Activated T-helper 9 cell treated with anti-CD3 and anti-CD28 coated beads, Interleukin-2, amount 50 U/mL, for 16 hours (primary cell): ENCODE measurements around the gene CELA2A.

ENCODE experiments used
- DNase-seq: peaks from one replicate; pipeline ENCODE4 v3.0.0-alpha.2; 2020; ENCODE audit warnings: low read depth

Gene CELA2A

GRCh38 chr1:15456313-15456954, at the start of gene CELA2A:
CELA2A (plus strand) TSS chr1:15456732; CDS start chr1:15456754, 22 bp downstream.
- DNase-seq = no peak

DNA sequence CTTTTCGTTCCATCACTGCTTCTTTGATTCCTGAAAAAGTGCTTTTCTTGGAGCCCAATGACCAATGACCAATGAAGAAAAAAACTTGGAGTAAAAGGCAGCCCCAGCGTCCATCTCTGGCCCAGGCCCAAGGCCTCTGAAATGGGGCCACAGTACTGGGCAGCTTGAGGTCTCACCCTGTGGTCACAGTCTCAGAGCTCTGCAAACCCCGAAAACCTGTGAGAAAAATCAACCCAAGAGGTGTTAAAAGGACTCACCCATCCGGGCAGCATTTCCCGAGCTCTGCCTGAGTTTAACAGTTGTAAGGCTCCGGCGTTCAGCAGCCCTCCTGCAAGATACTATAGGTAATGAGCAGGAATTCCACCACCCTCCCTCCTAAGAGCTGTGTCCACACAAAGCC, 49.0 kb upstream of the CELA2A start:
- DNase-seq = no peak

DNA sequence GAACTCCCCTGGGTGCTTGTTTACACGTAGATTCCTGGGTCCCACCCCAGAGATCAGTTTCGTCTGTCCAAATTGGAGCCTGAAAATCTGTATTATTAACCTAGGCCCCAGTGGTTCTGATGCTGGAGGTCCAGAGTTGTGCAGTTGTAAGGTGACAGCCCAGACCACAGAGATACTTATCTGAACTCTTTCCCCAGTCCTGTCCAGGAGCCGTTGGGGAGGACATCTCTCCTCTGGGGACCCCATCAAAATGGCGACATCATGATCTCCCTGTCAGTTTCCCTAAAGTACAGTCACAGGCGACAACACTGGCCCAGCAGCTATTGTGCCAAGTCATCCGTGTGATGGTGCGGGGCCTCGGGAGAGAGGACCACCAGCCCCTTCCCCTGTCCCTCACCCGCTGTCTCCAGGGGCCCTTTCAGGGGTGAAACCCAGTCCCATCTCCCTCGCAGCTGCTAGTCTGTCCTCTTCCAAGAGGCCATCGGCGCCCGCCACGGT, 47.6 kb upstream of the CELA2A start:
- no peak for DNase-seq

- DNase-seq = peak; percentile 79
These were observed 46.9 kb upstream of the CELA2A start, which contains the start of gene EFHD2 for GRCh38 chr1:15409388-15410222. EFHD2 (plus strand) TSS chr1:15409888; CDS start chr1:15409972, 84 bp downstream.

DNA sequence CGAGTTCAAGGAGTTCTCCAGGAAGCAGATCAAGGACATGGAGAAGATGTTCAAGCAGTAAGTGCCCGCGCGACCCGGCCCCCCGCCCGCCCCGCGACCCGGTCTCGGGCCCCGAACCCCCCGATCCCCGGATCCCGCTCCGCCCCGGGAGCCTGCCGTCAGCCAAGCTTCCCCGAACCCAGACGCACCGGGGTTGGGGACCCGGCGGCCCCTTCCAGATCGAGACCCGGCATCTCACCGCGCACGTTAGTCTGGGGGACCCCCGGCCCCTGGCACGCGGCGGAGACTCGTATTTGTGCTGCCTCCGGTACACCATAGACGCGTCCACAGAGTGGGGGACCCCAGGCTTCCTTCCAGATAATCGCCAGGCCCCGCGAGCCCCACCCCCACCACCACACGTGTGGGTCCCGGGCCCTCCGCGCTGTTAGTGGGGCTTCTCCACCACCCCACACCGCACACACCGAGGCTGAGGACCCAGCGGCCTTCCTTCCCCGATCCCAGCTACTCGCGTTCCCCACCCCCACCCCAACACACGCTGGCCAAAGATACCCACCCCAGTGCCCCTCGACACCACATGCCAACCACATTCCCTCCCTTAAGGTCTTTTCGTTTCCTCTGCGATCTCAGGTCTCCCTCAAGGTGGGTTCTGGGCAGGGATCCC, 46.2 kb upstream of the CELA2A start:
- DNase-seq = no peak

DNA sequence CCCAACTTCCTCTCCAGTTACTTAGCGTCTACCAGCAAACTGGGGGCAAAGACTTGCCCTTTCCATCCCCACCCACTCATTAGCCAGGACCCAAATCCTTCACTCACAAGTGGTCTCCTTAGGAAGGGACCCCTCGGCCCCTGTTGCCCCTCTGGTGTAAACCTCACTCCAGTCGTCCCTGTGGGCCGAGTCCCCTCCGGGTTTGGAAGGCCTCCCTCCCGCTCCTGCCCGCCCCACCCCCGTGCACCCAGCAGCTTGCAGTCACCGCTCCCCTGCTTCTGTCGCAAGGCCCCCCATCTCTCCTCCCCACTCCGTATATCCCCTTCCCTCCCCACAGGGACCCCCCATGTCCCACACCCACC, 45.7 kb upstream of the CELA2A start:
- DNase-seq = no peak

DNA sequence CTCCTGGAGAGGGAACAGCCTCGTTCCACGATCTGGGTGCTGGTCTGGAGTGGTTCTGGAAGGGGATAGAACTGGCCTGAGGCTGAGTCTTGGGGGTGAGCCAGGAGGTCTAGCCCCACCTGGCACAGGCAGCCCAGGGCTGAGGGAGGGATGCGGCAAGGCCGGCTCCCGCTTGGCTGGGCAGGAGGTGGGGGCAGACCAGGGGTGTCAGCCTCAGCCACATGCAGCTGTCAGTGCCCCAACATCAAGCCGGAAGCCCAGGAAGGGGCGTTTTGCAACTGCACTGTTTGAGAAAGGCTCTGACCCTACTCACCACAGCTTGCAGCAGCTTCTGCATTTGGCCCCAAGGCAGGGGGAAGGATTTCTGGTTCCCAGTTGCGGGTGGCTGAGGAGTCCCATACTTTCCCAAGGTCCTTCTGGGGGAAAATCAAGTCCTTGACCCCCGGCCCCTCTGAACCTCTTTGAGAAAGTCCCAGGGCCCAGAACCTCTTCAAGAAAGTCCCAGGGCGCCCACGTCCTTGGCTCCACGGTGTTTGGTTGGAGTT, 44.9 kb upstream of the CELA2A start:
- DNase-seq = no peak

GRCh38 chr1:15412175-15412800, 44.2 kb upstream of the CELA2A start:
- DNase-seq = peak; percentile 44

DNA sequence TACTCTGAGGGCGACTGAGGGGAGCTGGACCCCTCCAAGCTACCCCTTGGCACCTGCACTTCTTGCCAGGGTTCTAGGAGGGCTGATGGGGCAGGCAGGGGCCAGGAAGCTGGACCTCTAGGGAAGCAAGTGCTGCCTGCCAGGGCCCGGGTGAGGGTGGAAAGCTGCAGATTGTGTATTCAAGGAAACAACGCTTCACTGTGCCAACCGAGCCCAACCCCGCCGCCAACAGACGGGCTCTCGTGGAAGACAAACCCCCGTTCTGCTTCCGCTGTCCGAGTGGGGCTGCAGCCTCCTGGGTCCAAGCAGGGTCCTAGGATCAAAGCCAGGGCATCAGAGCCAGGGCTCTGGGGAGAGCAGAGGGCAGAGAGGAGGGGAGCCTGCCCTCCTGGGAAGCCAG, 43.7 kb upstream of the CELA2A start:
- no peak for DNase-seq

GRCh38 chr1:15413563-15414444, 42.7 kb upstream of the CELA2A start:
- no peak for DNase-seq

DNA sequence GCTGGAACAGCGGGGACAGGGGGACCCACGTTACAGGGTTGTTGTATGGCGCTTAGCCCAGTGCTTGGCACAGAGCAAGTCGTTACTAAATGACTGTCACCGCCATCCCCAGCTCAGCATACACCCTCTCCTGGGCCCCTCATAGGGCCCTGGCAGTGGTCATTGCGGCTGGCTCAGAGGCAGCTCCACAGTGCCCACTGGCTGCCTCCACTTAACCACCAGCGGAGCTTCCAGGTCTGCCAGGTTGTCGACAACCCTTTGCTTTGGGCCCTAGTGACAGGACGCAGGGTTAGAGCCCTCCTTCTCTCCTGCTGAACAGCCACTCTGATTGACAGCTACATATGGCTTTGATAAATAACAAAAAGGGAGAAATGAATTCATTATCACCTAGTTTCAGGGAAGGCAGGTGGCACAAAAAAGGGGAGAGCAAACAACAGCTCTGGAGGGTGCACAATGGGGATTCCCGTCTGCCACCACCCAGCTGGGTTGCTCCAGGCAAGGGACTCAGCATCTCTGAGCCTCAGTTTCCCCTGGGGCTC, 42.0 kb upstream of the CELA2A start:
- DNase-seq = no peak

DNA sequence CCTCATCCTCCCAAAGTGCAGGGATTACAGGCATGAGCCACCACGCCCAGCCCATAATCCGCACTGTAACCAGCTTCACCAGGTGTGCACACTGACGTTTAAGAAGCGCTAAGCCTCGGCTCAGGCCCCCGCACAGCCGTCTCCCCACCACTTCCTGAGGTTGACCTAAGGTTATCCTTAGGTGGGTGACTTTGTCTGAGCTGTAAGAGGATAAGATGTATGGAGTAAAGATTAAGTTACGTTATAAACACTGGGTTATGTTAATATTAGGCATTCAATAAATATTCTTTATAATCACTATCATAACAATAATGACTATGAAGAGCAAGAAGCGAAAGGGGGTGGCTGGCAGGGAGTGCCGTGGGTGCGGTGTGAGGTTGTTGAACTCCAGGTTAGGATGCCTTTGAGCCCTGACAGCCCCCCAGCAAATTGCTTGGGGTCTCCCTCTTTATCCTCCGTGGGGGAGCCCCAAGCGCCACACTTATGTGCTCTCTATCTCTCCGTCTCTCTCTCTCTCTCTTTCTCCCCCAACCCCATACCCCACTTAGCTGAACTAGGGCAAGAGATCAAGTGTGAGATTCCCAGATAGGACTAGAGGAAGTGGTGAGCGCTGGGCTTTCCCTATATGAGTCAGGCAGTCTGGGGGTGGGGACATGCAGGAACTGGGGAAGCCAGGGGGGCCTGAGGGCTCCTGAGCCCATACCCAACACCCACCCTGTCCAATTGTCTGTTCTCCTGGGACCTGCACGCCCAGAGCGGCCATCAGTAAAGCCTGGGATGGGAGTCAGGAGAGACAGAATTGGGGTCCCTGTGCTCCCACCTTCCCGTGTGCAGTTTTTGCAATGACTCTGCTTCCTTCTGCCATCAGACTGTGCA, 39.2 kb upstream of the CELA2A start:
- DNase-seq = peak; percentile 62

GRCh38 chr1:15418806-15419515, 37.6 kb upstream of the CELA2A start:
- no peak for DNase-seq

DNA sequence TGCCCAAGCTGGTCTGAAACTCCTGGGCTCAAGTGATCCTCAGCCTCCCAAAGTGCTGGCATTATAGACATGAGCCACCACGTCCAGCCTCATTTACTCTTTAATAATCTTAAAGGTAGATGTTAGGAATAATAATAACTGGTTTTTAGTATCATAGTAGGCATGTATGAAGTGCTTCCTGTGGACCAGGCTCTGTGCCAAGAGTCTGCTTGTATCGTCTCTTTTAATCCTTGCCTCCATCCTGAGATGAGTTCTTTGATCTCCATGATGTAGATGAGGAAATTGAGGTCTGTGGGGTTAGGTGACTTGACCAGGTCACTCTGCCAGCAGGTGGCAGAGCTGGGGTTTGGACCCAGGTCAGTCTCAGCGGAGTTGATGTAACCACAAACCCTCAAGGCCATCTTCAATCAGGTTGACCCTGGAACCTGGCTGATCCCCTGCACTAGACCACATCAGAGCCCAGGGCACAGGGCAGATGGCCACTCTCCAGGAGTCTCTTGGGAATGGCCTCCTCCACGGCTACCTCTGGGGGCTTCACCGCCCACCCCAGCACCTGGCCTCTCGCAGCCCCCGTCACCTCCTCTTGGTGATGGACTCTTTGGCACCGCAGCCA, 35.6 kb upstream of the CELA2A start:
- no peak for DNase-seq

DNA sequence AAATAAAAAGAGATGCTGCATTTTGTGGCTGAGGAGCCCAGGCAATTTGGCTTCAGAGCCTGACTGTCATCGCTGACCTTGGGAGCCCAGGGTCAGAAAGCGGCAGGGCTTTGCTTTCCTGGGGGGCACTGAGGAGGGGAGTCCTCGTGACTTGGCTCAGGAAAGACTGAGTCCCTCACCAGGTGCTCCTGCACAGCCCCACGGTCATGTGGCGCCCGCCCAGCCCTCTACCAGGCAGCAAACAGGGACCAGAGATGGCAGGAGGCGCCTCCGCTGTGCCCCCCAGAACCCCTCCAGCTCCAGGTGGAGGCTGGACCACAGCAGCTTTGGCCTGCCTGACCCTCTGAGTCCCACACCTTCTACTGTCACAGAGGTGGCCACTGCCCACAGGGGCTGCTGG, 33.7 kb upstream of the CELA2A start:
- no peak for DNase-seq

DNA sequence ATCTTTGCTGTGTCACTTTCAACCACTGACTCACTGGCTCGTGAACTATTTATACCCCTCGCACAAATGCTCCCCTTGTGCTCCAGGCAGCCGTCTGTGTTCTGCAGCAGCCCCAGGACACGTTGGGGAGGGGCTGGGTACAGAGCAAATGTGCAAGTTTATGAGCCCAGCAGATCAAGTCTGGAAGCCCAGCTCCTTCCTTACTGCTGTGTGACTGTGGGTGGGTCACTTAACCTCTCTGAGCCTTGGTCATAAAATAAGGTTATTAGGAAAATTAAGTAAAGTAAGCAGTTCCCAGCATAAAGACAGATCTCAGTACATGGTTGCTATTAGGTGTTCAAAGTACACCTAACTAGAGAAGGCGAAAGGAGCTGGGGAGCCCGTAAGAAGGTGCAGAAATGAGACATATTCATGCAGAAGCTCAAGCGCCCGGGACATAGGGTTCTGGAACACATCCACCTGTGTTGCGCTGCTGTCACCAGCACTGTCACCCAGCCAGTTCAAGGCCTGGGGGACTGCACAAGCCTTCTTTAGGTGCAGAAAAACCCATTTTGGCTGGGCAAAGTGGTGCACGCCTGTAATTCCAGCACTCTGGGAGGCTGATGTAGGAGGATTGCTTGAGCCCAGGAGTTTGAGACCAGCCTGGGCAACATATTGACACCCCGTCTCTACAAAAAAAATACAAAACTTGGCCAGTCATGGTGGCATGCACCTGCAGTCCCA, 33.0 kb upstream of the CELA2A start:
- DNase-seq = no peak

DNA sequence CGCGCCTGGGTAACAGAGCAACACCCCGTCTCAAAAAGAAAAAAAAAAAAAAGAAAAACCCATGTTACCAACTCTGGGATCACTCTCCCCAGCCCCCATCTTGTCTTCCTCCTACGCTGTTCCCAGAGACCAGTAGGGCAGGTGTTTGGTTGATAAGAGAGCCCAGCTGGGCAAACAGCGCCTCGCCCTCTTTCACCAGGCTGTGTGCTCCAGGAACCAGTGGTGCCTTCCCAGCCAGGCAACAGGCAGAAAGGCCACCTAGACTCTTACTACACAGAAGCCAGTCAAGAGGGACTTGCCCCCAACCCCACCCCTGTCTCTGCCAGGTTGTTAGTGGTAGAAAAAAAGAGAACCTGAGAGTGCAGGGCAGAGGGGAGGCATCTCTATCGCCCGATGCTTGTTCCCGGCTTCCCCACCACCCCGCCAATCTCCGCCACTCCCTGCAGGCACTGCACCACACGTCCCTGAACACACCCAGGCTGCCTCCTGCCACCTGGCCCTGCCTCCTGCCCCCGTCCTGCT, 32.3 kb upstream of the CELA2A start:
- no peak for DNase-seq

DNA sequence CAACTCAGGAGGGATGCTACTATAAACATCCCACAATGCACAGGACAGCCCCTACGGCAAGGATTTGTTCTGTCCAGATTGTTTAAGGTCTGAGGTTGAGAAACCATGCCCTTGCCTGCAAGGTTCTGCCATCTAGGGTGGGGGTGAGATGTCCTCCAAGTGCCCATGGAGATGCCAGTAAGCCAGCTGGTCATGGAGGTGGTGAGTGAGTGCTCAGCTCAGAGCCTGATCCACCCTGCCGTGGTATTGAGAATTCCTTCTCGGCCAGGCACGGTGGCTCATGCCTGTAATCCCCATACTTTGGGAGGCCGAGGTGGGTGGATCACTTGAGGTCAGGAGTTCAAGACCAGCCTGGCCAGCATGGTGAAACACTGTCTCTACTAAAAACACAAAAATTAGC, 31.6 kb upstream of the CELA2A start:
- DNase-seq = no peak
